Activated naive CD8-positive, alpha-beta T cell (primary cell): ENCODE results near the gene PGAP1.

Experiments
- H3K27ac Mint-ChIP-seq: one replicate; pipeline ENCODE4 v1.8.0; 2021; ENCODE audit warnings: mixed read lengths
- H3K27me3 Mint-ChIP-seq: one replicate; pipeline ENCODE4 v1.8.0; 2021; ENCODE audit warnings: mixed read lengths
- H3K36me3 Mint-ChIP-seq: one replicate; pipeline ENCODE4 v1.8.0; 2021; ENCODE audit warnings: mixed read lengths
- H3K4me1 Mint-ChIP-seq: one replicate; pipeline ENCODE4 v1.8.0; 2021; ENCODE audit warnings: low read depth, mixed read lengths
- H3K4me3 Mint-ChIP-seq: one replicate; pipeline ENCODE4 v1.8.0; 2021; ENCODE audit warnings: mild to moderate bottlenecking, mixed read lengths
- H3K9me3 Mint-ChIP-seq: one replicate; pipeline ENCODE4 v1.8.0; 2021; ENCODE audit warnings: low read depth, mixed read lengths

PGAP1 gene

GRCh38 chr2:196823750-196824522 lies 102.6 kb downstream of the PGAP1 start:
- Mint-ChIP-seq H3K4me3 (no peak overlapping the region), H3K36me3 (peaks cover 2% of the 10 kb centered on the region), H3K9me3 (peaks cover 6% of the 10 kb centered on the region), H3K27ac (no peak overlapping the region), H3K4me1 (peaks cover 4% of the 10 kb centered on the region), H3K27me3 (peaks cover 3% of the 10 kb centered on the region)

- Mint-ChIP-seq H3K36me3 (peaks cover 4% of the 10 kb centered on the region), H3K27ac (no peak overlapping the region), H3K4me3 (no peak overlapping the region), H3K27me3 (peaks cover 10% of the 10 kb centered on the region), H3K4me1 (no peaks in the 10 kb centered on the region), H3K9me3 (peaks cover 12% of the 10 kb centered on the region)
These were observed 105.3 kb downstream of the PGAP1 start for GRCh38 chr2:196821195-196821594.

GRCh38 chr2:196809260-196809659 lies 117.2 kb downstream of the PGAP1 start, which contains the start of gene C2orf66:
C2orf66 (minus strand) TSS chr2:196809355; CDS start chr2:196809336, 19 bp downstream.
- no peak within 1 kb of the TSS for H3K4me3 Mint-ChIP-seq
- peaks cover 14% of the 10 kb centered on the region for H3K27me3 Mint-ChIP-seq
- H3K9me3 Mint-ChIP-seq = peaks cover 4% of the 10 kb centered on the region
- no peak within 1 kb of the TSS for H3K27ac Mint-ChIP-seq
- H3K36me3 Mint-ChIP-seq = peaks cover 7% of the 10 kb centered on the region
- H3K4me1 Mint-ChIP-seq = no peaks in the 10 kb centered on the region

GRCh38 chr2:196808083-196808665 lies 118.3 kb downstream of the PGAP1 start:
- Mint-ChIP-seq H3K36me3 (peaks cover 6% of the 10 kb centered on the region), H3K27me3 (peaks cover 18% of the 10 kb centered on the region), H3K4me3 (no peak overlapping the region), H3K4me1 (no peaks in the 10 kb centered on the region), H3K27ac (no peak overlapping the region), H3K9me3 (no peaks in the 10 kb centered on the region)

GRCh38 chr2:196804381-196804780 lies 122.1 kb downstream of the PGAP1 start:
- H3K4me1 Mint-ChIP-seq = peaks cover 14% of the 10 kb centered on the region
- no peak overlapping the region for H3K4me3 Mint-ChIP-seq
- H3K9me3 Mint-ChIP-seq = no peaks in the 10 kb centered on the region
- H3K27ac Mint-ChIP-seq = no peak overlapping the region
- peaks cover 2% of the 10 kb centered on the region for H3K36me3 Mint-ChIP-seq
- H3K27me3 Mint-ChIP-seq = peaks cover 8% of the 10 kb centered on the region

- H3K27me3 Mint-ChIP-seq = peaks cover 8% of the 10 kb centered on the region
- H3K9me3 Mint-ChIP-seq = no peaks in the 10 kb centered on the region
- H3K27ac Mint-ChIP-seq = no peak overlapping the region
- peaks cover 2% of the 10 kb centered on the region for H3K36me3 Mint-ChIP-seq
- peaks cover 24% of the 10 kb centered on the region for H3K4me1 Mint-ChIP-seq
- no peak overlapping the region for H3K4me3 Mint-ChIP-seq
These were observed 124.1 kb downstream of the PGAP1 start for GRCh38 chr2:196802401-196802800.

- Mint-ChIP-seq H3K9me3 (no peaks in the 10 kb centered on the region), H3K4me3 (no peak overlapping the region), H3K27me3 (peaks cover 8% of the 10 kb centered on the region), H3K36me3 (peaks cover 4% of the 10 kb centered on the region), H3K4me1 (peaks cover 29% of the 10 kb centered on the region), H3K27ac (no peak overlapping the region)
These were observed 124.7 kb downstream of the PGAP1 start for GRCh38 chr2:196801674-196802261.

GRCh38 chr2:196798980-196799379 lies 127.5 kb downstream of the PGAP1 start:
- Mint-ChIP-seq H3K4me1 (peaks cover 36% of the 10 kb centered on the region), H3K4me3 (peak overlapping the region; percentile 100), H3K9me3 (no peaks in the 10 kb centered on the region), H3K27ac (peak overlapping the region; percentile 100), H3K36me3 (peaks cover 8% of the 10 kb centered on the region), H3K27me3 (peaks cover 4% of the 10 kb centered on the region)

GRCh38 chr2:196792865-196793264 lies 133.6 kb downstream of the PGAP1 start:
- H3K27me3 Mint-ChIP-seq = no peaks in the 10 kb centered on the region
- no peak overlapping the region for H3K27ac Mint-ChIP-seq

GRCh38 chr2:196783431-196784094 lies 142.9 kb downstream of the PGAP1 start:
- Mint-ChIP-seq H3K9me3 (no peaks in the 10 kb centered on the region), H3K36me3 (peaks cover 22% of the 10 kb centered on the region), H3K4me1 (peaks cover 11% of the 10 kb centered on the region), H3K27me3 (no peaks in the 10 kb centered on the region), H3K4me3 (no peak overlapping the region), H3K27ac (peak overlapping the region; percentile 56)

More at GRCh38 chr2:196792865-196793264, 133.6 kb downstream of the PGAP1 start:
- no peaks in the 10 kb centered on the region for H3K9me3 Mint-ChIP-seq
- no peak overlapping the region for H3K4me3 Mint-ChIP-seq
- peaks cover 21% of the 10 kb centered on the region for H3K4me1 Mint-ChIP-seq
- H3K36me3 Mint-ChIP-seq = peaks cover 19% of the 10 kb centered on the region
